Esophagus muscularis mucosa (tissue), 4 donors: Measurements from ENCODE around the gene DMRTC2. TPM values are rescaled to one million over a fixed set of nuclear protein-coding genes. Genes with fewer than 3 reads are reported as not detected.

Source experiments
- DNase-seq: peaks from one replicate; pipeline ENCODE4 v3.0.0-alpha.2; 2017; ENCODE audit errors: extremely low spot score
- H3K27ac ChIP-seq, 4 donors: fragments of 200-600 bp; sonication (generic); replicated peaks in 1 of 4; 1 replicate in 3 of 4; 2 replicates in 1 of 4; pipeline ENCODE4 v1.5.1; 2016 to 2019; ENCODE audit warnings: mild to moderate bottlenecking in 1 of 4
- H3K27me3 ChIP-seq, 4 donors: fragments of 200-600 bp; sonication (generic); one replicate each; pipeline versions ENCODE4 v1.5.1 to v1.6.0; 2016 to 2019
- H3K36me3 ChIP-seq, 4 donors: fragments of 200-600 bp; sonication (generic); one replicate each; pipeline ENCODE4 v1.5.1; 2016 to 2019
- H3K4me1 ChIP-seq, 4 donors: fragments of 200-600 bp; sonication (generic); one replicate each; pipeline ENCODE4 v1.5.1; 2016 to 2019
- H3K4me3 ChIP-seq, 4 donors: fragments of 200-600 bp; sonication (generic); 1 replicate in 2 of 4; 2 replicates in 2 of 4; pipeline ENCODE4 v1.5.1; 2016 to 2019; ENCODE audit warnings: mild to moderate bottlenecking in 4 of 4, moderate library complexity in 1 of 4
- H3K9me3 ChIP-seq, 4 donors: fragments of 200-600 bp; sonication (generic); 1 replicate in 3 of 4; 2 replicates in 1 of 4; pipeline ENCODE4 v1.5.1; 2016 to 2019
- EP300 ChIP-seq: sonication (generic); formaldehyde crosslinking; IDR thresholded peaks from one replicate; pipeline ENCODE4 v1.6.1; 2017; ENCODE audit warnings: antibody characterized with exemption
- POLR2A ChIP-seq: fragments of 450-650 bp; IDR thresholded peaks from one replicate; pipeline ENCODE4 v1.6.1; 2017; ENCODE audit warnings: antibody characterized with exemption, moderate library complexity, mild to moderate bottlenecking, low read depth
- POLR2AphosphoS5 ChIP-seq, 2 donors: sonication (generic); formaldehyde crosslinking; IDR thresholded peaks; one replicate each; pipeline ENCODE4 v1.6.1; 2017; ENCODE audit warnings: antibody characterized with exemption in 2 of 2
- WGBS: methylation state at CpG from one replicate; pipeline ENCODE4 v1.1.5; 2018; 5-methylcytosine and 5-hydroxymethylcytosine counted together
- intact Hi-C: fragments of 100-400 bp; cut with DNase I; formaldehyde crosslinking; loops from one replicate; pipeline ENCODE4 v1.15.1; 2023
- total RNA-seq, 4 donors: library from RNA; depleted of rRNA; stranded (reverse); fragments of >200 nt; gene quantifications; one replicate each; pipeline versions ENCODE4 v1.1.0 to v1.2.1, GENCODE V29; 2016
- TF ChIP-seq, protein P1 (sequence below), 3 experiments: fragments of 200-600 bp in 2 of 3; fragments of 450-650 bp in 1 of 3; sonication (generic) in 2 of 3; IDR thresholded peaks; one replicate each; pipeline ENCODE4 v1.5.1; 2017 to 2019; ENCODE audit warnings: antibody characterized with exemption in 3 of 3, mild to moderate bottlenecking in 2 of 3, moderate library complexity in 1 of 3

The DMRTC2 gene
- total RNA-seq, 4 donors from 2014 or later: not detected

DNA sequence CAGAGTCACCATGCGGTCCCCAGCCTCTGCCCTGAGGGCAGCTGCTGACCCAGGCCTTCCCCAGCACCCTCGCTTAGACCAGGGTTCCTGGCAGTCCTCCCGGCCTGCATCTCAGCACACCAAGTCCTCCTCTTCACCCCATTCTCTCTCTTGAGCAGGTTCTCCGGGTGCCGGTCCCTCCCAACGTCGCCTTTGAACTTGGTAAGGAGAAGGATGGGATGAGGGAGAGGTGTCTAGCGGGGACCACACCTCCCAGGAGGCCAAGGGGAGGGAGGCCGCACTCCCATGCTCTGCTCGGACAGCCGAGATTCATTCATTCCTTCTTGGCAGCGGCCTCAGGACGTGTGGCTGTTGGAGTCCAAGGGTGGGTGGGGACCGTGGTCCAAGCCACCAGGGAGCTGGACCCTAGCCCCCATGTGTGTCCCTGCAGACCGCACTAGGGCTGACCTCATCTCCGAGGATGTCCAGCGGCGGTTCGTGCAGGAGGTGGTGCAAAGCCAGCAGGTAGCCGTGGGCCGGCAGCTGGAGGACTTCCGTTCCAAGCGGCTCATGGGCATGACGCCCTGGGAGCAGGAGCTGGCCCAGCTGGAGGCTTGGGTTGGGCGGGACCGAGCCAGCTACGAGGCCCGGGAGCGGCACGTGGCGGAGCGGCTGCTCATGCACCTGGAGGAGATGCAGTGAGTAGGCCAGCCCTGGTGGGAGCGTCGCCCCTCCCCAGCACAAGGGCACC lies 47.5 kb downstream of the DMRTC2 start:
- H3K36me3 ChIP-seq: peaks cover 41 to 90% (median 79%) of the 10 kb centered on the region in 4 donors
- H3K27ac ChIP-seq: no peak overlapping the region
- H3K4me3 ChIP-seq: no peak overlapping the region
- no peaks in the 10 kb centered on the region for H3K9me3 ChIP-seq
- peaks cover 6 to 8% (median 7%) of the 10 kb centered on the region in 4 donors for H3K4me1 ChIP-seq
- TF ChIP-seq POLR2A: no peak
- TF ChIP-seq, protein P1, sequence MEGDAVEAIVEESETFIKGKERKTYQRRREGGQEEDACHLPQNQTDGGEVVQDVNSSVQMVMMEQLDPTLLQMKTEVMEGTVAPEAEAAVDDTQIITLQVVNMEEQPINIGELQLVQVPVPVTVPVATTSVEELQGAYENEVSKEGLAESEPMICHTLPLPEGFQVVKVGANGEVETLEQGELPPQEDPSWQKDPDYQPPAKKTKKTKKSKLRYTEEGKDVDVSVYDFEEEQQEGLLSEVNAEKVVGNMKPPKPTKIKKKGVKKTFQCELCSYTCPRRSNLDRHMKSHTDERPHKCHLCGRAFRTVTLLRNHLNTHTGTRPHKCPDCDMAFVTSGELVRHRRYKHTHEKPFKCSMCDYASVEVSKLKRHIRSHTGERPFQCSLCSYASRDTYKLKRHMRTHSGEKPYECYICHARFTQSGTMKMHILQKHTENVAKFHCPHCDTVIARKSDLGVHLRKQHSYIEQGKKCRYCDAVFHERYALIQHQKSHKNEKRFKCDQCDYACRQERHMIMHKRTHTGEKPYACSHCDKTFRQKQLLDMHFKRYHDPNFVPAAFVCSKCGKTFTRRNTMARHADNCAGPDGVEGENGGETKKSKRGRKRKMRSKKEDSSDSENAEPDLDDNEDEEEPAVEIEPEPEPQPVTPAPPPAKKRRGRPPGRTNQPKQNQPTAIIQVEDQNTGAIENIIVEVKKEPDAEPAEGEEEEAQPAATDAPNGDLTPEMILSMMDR (IDR thresholded peaks at IDR 0.05): no peak
- no peak for TF ChIP-seq POLR2AphosphoS5 (IDR thresholded peaks at IDR 0.05)
- TF ChIP-seq EP300: no peak
- intact Hi-C loops: no loop called here
- 87% methylated on average over 24 of the region's 34 CpGs for WGBS
- DNase-seq: no peak
- H3K27me3 ChIP-seq: no peaks in the 10 kb centered on the region

DNA sequence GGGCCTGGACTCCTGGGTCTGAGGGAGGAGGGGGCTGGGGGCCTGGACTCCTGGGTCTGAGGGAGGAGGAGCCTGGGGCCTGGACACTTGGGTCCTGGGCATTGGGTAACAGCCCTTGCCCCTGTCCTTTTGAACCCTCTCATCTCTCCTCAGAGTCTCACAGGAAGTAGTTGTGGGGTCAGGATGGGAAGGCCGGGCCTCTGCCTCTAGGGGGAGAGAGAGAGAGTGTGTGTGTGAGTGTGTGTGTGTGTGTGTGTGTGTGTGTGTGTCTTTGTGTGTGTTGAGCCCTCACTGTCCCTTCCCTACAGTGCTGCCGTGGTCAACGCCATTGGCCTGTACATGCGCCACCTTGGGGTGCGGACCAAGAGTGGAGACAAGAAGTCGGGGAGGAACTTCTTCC lies 49.1 kb downstream of the DMRTC2 start:
- no peaks in the 10 kb centered on the region for H3K27me3 ChIP-seq
- no peak for TF ChIP-seq EP300
- TF ChIP-seq, protein P1 (IDR thresholded peaks at IDR 0.05): no peak
- intact Hi-C loops: no loop called here
- H3K36me3 ChIP-seq: peaks cover 57 to 93% (median 83%) of the 10 kb centered on the region in 4 donors
- no peaks in the 10 kb centered on the region for H3K4me1 ChIP-seq
- no peaks in the 10 kb centered on the region for H3K9me3 ChIP-seq
- no peak overlapping the region for H3K4me3 ChIP-seq
- 87% methylated on average over 6 of the region's 6 CpGs for WGBS
- H3K27ac ChIP-seq: no peak overlapping the region
- no peak for DNase-seq

DNA sequence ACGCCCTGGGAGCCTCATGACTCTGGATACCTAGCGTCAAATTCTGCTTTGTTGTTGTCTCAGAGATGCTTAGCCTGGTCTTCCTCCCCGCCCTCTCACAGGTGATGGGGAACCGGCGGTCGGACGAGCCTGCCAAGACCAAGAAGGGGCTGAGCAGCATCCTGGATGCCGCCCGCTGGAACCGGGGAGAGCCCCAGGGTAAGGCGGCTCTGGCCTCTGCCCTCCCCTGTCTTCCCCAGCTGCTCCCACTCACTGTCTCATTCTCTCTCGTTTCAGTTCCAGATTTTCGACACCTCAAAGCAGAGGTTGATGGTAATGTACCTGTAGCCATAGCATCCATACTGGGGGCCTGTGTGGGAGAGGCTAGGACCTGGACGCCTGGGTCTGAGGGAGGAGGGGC lies 49.5 kb downstream of the DMRTC2 start:
- 69% methylated on average over 9 of the region's 14 CpGs for WGBS
- Histone ChIP-seq H3K9me3 (no peaks in the 10 kb centered on the region), H3K27me3 (no peaks in the 10 kb centered on the region), H3K4me1 (no peaks in the 10 kb centered on the region), H3K36me3 (peaks cover 57 to 93% (median 83%) of the 10 kb centered on the region in 4 donors), H3K4me3 (no peak overlapping the region), H3K27ac (no peak overlapping the region)
- DNase-seq: no peak
- no peak for TF ChIP-seq POLR2AphosphoS5 (IDR thresholded peaks at IDR 0.05)
- TF ChIP-seq EP300: no peak
- TF ChIP-seq, protein P1 (IDR thresholded peaks at IDR 0.05): no peak
- TF ChIP-seq POLR2A: no peak
- intact Hi-C loops: no loop called here

DNA sequence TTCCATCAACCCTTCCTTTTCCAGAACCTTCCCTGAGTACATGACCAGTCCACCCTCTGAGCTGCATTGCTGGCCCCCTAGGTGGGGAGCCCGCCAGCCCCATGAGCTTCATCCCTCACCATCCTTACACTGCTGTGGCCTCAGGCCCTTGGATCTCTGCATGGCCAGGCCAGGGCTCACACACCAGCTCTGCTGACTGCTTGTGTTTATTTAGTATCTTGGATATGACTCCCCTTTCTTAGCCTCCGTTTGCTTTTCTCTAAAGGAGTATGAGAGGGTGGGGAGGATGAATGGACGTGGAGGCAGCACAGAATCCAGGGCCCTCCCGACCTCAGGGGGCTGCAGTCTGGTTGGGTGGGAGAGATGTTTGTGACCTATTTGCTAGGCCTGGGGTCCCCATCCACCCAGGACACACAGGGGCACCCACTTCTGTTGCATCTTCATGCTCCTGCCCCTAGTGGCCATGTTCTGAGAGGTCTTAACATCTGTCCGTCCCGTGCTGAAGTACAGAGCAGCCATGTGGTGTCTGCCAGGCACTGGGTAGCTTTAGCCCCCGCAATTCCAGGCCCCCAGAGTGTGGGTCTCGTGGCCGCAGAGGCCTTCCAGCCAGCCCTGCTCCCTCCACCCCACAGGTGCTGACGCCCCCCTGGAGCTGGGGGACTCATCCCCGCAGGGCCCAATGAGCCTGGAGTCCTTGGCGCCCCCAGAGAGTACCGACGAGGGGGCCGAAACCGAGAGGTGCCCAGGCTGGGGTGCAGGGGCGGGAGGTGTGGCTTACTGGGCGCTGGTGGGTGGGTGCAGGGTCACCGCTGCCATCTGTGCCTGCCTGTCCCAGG lies 51.1 kb downstream of the DMRTC2 start:
- H3K4me1 ChIP-seq: no peaks in the 10 kb centered on the region
- no peaks in the 10 kb centered on the region for H3K9me3 ChIP-seq
- TF ChIP-seq, protein P1 (IDR thresholded peaks at IDR 0.05): no peak
- no peak for DNase-seq
- H3K4me3 ChIP-seq: no peak overlapping the region
- H3K27ac ChIP-seq: no peak overlapping the region
- H3K36me3 ChIP-seq: peaks cover 68 to 94% (median 86%) of the 10 kb centered on the region in 4 donors
- H3K27me3 ChIP-seq: no peaks in the 10 kb centered on the region
- intact Hi-C loops: no loop called here
- WGBS: 80% methylated on average over 8 of the region's 19 CpGs
